ENCODE data around the gene ATM.
"Not testable (repeated sequence)": the region's sequence is repeated elsewhere in the genome, so short reads cannot be mapped to it uniquely, and the experiment has no call there.

Gene ATM

GRCh38 chr11:108221911-108222573, 825 bp upstream of the ATM start:
- no peak for DNase-seq (ENCODE audit: low spot score)

GRCh38 chr11:108223348-108224149, 682 bp downstream of the ATM start:
- peak; percentile 61 for DNase-seq (ENCODE audit: low spot score)

GRCh38 chr11:108224366-108224765, 1.5 kb downstream of the ATM start:
- DNase-seq (ENCODE audit: low spot score) = no peak

GRCh38 chr11:108224911-108225786, 2.3 kb downstream of the ATM start:
- DNase-seq (ENCODE audit: low spot score) = peak; percentile 57

GRCh38 chr11:108226036-108226435, 3.2 kb downstream of the ATM start:
- no peak for DNase-seq (ENCODE audit: low spot score)

DNA sequence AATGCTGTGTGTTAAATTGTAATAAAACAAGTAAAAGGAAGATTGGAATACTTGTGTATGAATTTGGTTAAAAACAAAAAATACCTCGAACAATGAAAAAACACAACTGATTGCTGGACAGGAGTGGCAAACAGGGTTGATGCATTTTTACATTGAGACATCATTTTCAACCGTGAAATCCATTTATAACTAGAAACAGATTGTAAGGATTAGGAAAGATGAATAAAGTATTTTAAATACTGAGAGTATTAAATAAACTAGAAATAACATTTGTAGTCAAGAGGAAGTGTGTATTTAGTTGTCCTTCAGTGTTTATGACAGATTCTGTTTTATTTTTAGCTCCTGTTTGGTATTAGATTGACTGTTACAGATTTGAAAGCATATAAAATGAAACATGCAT, 5.4 kb downstream of the ATM start:
- no peak for DNase-seq (ENCODE audit: low spot score)

GRCh38 chr11:108233277-108233945, 10.5 kb downstream of the ATM start:
- DNase-seq (ENCODE audit: low spot score) = no peak

DNA sequence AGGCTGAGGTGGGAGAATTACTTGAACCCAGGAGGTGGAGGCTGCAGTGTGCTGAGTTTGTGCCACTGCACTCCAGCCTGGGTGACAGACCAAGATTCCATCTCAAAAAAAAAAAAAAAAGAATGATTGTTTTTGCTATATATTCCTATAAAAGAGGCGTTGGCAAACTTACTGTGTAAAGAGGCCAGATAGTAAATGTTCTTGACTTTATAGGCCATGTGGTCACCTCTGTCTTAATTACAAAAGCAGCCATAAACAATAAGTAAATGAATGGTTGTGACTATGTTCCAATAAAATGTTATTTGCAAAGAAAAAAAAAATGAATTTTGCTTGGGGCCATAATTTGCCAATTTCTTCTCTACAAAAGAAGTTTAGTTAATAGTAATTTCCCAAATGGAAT, 12.3 kb downstream of the ATM start:
- no peak for DNase-seq (ENCODE audit: low spot score)

GRCh38 chr11:108235633-108236032, 12.8 kb downstream of the ATM start:
- DNase-seq (ENCODE audit: low spot score) = no peak

GRCh38 chr11:108237058-108237481, 14.2 kb downstream of the ATM start:
- no peak for DNase-seq (ENCODE audit: low spot score)

DNA sequence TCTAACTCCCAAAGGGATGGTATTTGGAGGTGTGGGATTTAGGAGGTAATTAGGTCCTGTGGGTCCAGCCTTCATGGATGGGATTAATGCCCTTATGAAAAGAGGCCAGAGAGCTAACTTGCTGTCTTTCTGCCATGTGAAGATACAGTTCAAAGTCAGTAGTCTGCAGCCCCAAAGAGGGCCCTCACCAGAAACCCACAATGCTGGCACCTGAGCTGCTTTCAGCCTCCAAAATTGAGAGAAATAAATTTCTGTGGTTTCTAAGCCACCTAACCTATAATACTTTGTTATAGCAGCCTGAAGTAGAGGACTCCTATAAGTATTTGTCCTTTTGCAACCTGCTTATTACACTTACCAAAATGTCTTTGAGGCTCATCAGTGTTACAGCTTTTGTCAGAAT, 16.2 kb downstream of the ATM start:
- no peak for DNase-seq (ENCODE audit: low spot score)

DNA sequence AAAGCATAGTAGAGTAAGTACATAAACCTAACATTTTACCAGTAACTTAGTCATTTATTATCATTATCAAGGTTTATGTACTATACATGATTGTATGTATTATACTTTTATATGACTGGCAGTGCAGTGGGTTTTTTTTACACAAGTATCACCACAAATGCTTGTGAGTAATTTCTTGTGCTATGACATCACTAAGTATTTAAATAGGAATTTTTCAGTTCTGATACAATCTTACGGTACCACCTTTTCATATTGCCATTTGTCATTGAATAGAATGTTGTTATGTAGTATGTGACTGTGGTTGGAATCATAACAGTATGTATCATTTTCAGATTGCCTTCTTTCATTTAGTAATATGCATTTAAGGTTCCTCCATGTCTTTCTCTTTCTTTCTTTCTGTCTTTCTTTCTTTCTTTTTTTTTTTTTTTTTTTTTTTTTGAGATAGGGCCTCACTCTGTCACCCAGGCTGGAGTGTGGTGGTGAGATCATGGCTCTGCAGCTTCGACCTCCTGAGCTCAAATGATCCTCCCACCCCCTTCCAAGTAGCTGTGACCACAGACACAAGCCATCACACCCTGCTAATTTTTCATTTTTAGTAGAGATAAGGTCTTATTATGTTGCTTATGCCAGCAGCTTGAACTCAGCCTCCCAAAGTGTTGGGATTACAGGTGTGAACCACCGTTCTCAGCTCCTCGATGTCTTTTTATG, 18.6 kb downstream of the ATM start:
- peak; percentile 64 for DNase-seq (ENCODE audit: low spot score)

DNA sequence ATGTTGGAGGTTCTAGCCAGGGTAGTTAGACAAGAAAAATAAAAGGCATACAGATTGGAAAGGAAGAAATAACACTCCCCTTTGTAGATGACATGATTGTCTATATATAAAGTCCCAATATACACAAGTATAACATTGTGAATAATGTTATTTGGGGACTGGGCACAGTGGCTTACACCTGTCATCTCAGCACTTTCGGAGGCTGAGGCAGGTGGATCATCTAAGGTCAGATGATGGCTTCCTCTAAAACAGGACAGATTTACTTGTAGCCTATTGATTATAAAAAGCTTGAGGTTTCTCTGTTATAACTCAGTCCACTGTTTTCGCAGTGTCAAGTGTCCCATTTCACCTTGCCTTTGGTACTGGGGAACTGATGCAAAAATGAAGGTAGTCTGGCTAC, 19.6 kb downstream of the ATM start:
- no peak for DNase-seq (ENCODE audit: low spot score)

GRCh38 chr11:108246308-108246707, 23.4 kb downstream of the ATM start:
- DNase-seq (ENCODE audit: low spot score) = no peak

- DNase-seq (ENCODE audit: low spot score) = no peak
Observed at GRCh38 chr11:108246885-108247284, 24.0 kb downstream of the ATM start.

- DNase-seq (ENCODE audit: low spot score) = peak; percentile 7
Observed at GRCh38 chr11:108253176-108253575, 30.3 kb downstream of the ATM start.

GRCh38 chr11:108269583-108269982, 46.7 kb downstream of the ATM start:
- no peak for DNase-seq (ENCODE audit: low spot score)

GRCh38 chr11:108276985-108277616, 54.2 kb downstream of the ATM start:
- not testable (repeated sequence) for DNase-seq (ENCODE audit: low spot score)

DNA sequence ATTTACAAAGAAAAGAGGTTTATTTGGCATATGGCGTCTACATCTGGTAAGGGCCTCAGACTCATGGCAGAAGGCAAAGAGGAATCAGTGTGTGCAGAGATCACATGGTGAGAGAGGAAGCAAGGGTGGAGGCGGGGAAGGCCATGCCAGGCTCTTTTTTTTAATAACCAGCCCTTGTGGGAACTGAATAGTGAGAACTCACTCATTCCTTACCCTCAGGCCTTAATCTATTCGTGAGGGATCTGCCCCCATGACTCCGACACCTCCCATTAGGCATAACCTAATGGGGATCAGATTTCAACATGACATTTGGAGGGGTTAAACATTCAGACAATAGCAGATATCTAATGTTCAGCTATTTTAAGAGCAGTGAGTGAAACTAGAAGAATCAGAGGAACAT, 55.7 kb downstream of the ATM start:
- no peak for DNase-seq (ENCODE audit: low spot score)

- DNase-seq (ENCODE audit: low spot score) = no peak
Observed at GRCh38 chr11:108278954-108279353, 56.1 kb downstream of the ATM start.

GRCh38 chr11:108286370-108286769, 63.5 kb downstream of the ATM start:
- DNase-seq (ENCODE audit: low spot score) = no peak
